Hepatocyte (in vitro differentiated cells): ENCODE measurements around the gene ALG11. TPM values are rescaled to one million over a fixed set of nuclear protein-coding genes. Genes with fewer than 3 reads are reported as not detected.

Experiments
- DNase-seq: peaks from one replicate; pipeline ENCODE4 v3.0.0-alpha.2; 2016; ENCODE audit warnings: low spot score
- H2AFZ ChIP-seq: fragments of 200-600 bp; sonication (generic); 2 replicates; pipeline ENCODE4 v1.6.0; 2016; ENCODE audit warnings: antibody characterized with exemption, mild to moderate bottlenecking
- H3K27ac ChIP-seq: fragments of 200-600 bp; sonication (generic); 2 replicates; pipeline ENCODE4 v1.5.1; 2016; ENCODE audit warnings: mild to moderate bottlenecking
- H3K27me3 ChIP-seq: fragments of 200-600 bp; sonication (generic); 2 replicates; pipeline ENCODE4 v1.6.1; 2016
- H3K36me3 ChIP-seq: fragments of 200-600 bp; sonication (generic); replicated peaks from 2 replicates; pipeline ENCODE4 v1.5.1; 2016; ENCODE audit warnings: low read depth; ENCODE audit not compliant: insufficient read depth
- H3K4me1 ChIP-seq: fragments of 200-600 bp; sonication (generic); 2 replicates; pipeline ENCODE4 v1.5.1; 2016; ENCODE audit warnings: mild to moderate bottlenecking, moderate library complexity; ENCODE audit not compliant: insufficient read depth
- H3K4me2 ChIP-seq: fragments of 200-600 bp; sonication (generic); 2 replicates; pipeline ENCODE4 v1.6.0; 2016
- H3K4me3 ChIP-seq: fragments of 200-600 bp; sonication (generic); 2 replicates; pipeline ENCODE4 v1.5.1; 2016; ENCODE audit warnings: mild to moderate bottlenecking
- H3K79me2 ChIP-seq: fragments of 200-600 bp; sonication (generic); 2 replicates; pipeline ENCODE4 v1.6.0; 2017; ENCODE audit warnings: mild to moderate bottlenecking
- H3K9me2 ChIP-seq: fragments of 200-600 bp; sonication (generic); replicated peaks from 2 replicates; pipeline ENCODE4 v1.6.0; 2017; ENCODE audit warnings: mild to moderate bottlenecking; ENCODE audit not compliant: insufficient read depth
- H3K9me3 ChIP-seq: fragments of 200-600 bp; sonication (generic); 2 replicates; pipeline ENCODE4 v1.5.1; 2016; ENCODE audit warnings: low read depth, mild to moderate bottlenecking
- H4K20me1 ChIP-seq: fragments of 200-600 bp; sonication (generic); 2 replicates; pipeline ENCODE4 v1.6.0; 2016; ENCODE audit warnings: mild to moderate bottlenecking; ENCODE audit not compliant: insufficient read depth, poor library complexity, severe bottlenecking
- CTCF ChIP-seq: fragments of 200-600 bp; sonication (generic); IDR thresholded peaks from 2 replicates; pipeline ENCODE4 v1.5.1; 2016; ENCODE audit warnings: antibody characterized with exemption, mild to moderate bottlenecking; ENCODE audit not compliant: poor library complexity
- EZH2 ChIP-seq: fragments of 200-600 bp; sonication (generic); IDR thresholded peaks from 2 replicates; pipeline ENCODE4 v1.6.1; 2016; ENCODE audit warnings: antibody characterized with exemption, mild to moderate bottlenecking, borderline replicate concordance
- EZH2phosphoT487 ChIP-seq: fragments of 200-600 bp; sonication (generic); IDR thresholded peaks from one replicate; pipeline ENCODE4 v1.6.1; 2018; ENCODE audit warnings: antibody characterized with exemption, mild to moderate bottlenecking, low read depth, moderate library complexity; ENCODE audit not compliant: unreplicated experiment, severe bottlenecking
- WGBS: methylation state at CpG from one replicate; pipeline ENCODE4 v1.1.6; 2016; ENCODE audit warnings: low lambda C conversion rate; ENCODE audit errors: missing lambda C conversion rate; 5-methylcytosine and 5-hydroxymethylcytosine counted together
- polyA plus RNA-seq: library from polyadenylated mRNA; unstranded; fragments of >200 nt; fragmentation: Nextera tagmentation; extraction: Ambion mirVana; gene quantifications from 2 replicates; pipeline ENCODE4 v1.2.1, GENCODE V29; 2016
- total RNA-seq: library from RNA; depleted of rRNA; stranded (reverse); fragments of >200 nt; gene quantifications from 2 replicates; pipeline ENCODE4 v1.2.3, GENCODE V29; 2014

ALG11 gene
- total and polyA plus RNA-seq, 2 experiments from 2014 or later: 26.0 to 50.0 TPM

DNA sequence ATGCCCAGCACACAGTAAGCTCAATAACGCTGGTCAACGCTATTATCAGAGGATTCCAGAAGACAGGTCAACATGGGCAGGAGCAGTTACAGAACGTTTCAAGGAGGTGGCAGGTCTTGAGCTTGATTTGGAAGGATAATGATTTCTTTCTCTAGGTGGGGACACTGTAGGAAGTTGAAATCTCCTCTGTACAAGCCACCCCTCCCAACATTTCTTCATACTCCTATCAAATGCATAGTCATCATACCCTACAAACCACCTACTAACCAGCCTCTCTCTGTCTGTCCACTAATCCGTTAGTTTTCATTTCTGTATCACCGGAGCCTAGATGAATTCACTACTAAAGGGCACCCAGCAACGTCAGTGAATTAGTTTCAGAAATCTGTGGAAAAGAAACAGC is 2.3 kb upstream of the ALG11 start:
- no peaks in the 10 kb centered on the region for H4K20me1 ChIP-seq
- TF ChIP-seq CTCF: no peak
- TF ChIP-seq EZH2: no peak
- TF ChIP-seq EZH2phosphoT487: no peak
- H3K79me2 ChIP-seq: peaks cover 89% of the 10 kb centered on the region
- H2AFZ ChIP-seq: no peak overlapping the region
- no peaks in the 10 kb centered on the region for H3K9me2 ChIP-seq
- no peaks in the 10 kb centered on the region for H3K27me3 ChIP-seq
- peak overlapping the region; percentile 51 for H3K4me3 ChIP-seq
- H3K27ac ChIP-seq: no peak overlapping the region
- 33% methylated on average over 6 of the region's 6 CpGs for WGBS
- peak overlapping the region; percentile 89 for H3K4me2 ChIP-seq
- no peaks in the 10 kb centered on the region for H3K9me3 ChIP-seq
- no peaks in the 10 kb centered on the region for H3K36me3 ChIP-seq
- H3K4me1 ChIP-seq: peaks cover 35% of the 10 kb centered on the region
- DNase-seq: no peak

- no peaks in the 10 kb centered on the region for H3K9me2 ChIP-seq
- WGBS: 4% methylated on average over 45 of the region's 46 CpGs
- no peaks in the 10 kb centered on the region for H3K36me3 ChIP-seq
- peaks cover 89% of the 10 kb centered on the region for H3K79me2 ChIP-seq
- DNase-seq: peak; percentile 43
- no peaks in the 10 kb centered on the region for H4K20me1 ChIP-seq
- TF ChIP-seq EZH2phosphoT487 (no peak), CTCF (peak; percentile 32)
- H3K4me2 ChIP-seq: peak within 1 kb of the TSS; percentile 89
- H2AFZ ChIP-seq: peak within 1 kb of the TSS; percentile 71
- peaks cover 28% of the 10 kb centered on the region for H3K4me1 ChIP-seq
- H3K4me3 ChIP-seq: peak within 1 kb of the TSS; percentile 51
- H3K27ac ChIP-seq: peak within 1 kb of the TSS; percentile 72
- H3K27me3 ChIP-seq: no peaks in the 10 kb centered on the region
- no peaks in the 10 kb centered on the region for H3K9me3 ChIP-seq
Observed at GRCh38 chr13:52010890-52011631, 1.1 kb upstream of the ALG11 start, which contains the start of gene ATP7B. ATP7B (minus strand) TSS chr13:52011450; CDS start chr13:52011337, 113 bp downstream.

DNA sequence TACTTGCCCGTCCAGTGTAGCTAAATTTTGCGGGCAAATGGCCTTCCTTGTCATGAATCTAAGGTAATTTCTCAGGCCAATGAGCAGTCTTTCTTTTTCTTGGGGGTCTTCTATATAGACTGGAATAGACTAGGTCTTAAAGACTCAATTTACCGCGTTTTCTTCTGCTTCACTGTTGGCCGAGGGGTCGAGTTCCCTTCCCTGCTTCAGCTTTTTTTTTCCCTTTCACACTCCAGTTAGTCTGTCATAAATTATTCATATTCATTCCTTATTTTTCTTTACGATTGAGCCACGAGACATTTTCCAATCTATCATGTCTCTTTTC is 276 bp downstream of the ALG11 start:
- peak overlapping the region; percentile 70 for H3K27ac ChIP-seq
- H3K4me2 ChIP-seq: peak overlapping the region; percentile 74
- H3K4me3 ChIP-seq: peak overlapping the region; percentile 32
- no peaks in the 10 kb centered on the region for H3K27me3 ChIP-seq
- no peak for DNase-seq
- WGBS: 0% methylated on average over 8 of the region's 8 CpGs
- H3K4me1 ChIP-seq: peaks cover 19% of the 10 kb centered on the region
- no peaks in the 10 kb centered on the region for H3K9me2 ChIP-seq
- TF ChIP-seq CTCF: no peak
- no peak for TF ChIP-seq EZH2
- TF ChIP-seq EZH2phosphoT487: no peak
- H2AFZ ChIP-seq: peak overlapping the region; percentile 57
- no peaks in the 10 kb centered on the region for H3K36me3 ChIP-seq
- H3K9me3 ChIP-seq: no peaks in the 10 kb centered on the region
- H3K79me2 ChIP-seq: peaks cover 91% of the 10 kb centered on the region
- no peaks in the 10 kb centered on the region for H4K20me1 ChIP-seq
